A549 treated with RU486 at 1 μM for 4 hours (cell line): ENCODE results near the gene PTPRC. TPM values are rescaled to one million over a fixed set of nuclear protein-coding genes. Genes with fewer than 3 reads are reported as not detected.

Source experiments
- total RNA-seq: library from RNA; stranded (reverse); fragments of 200-300 nt; extraction: Qiagen RNA extraction; gene quantifications from 5 replicates; pipeline ENCODE4 v1.2.3, GENCODE V29; 2022; ENCODE audit warnings: low read depth

Gene PTPRC
- not detected in 5 replicates for total RNA-seq

GRCh38 chr1:198638894-198639635 is at the start of gene PTPRC:
Gene PTPRC (plus strand): TSS chr1:198639040. CDS start chr1:198639269, 229 bp downstream.

Other genes with a start within 250 kb of the PTPRC start
- gene ATP6V1G3, start 98.4 kb upstream of the PTPRC start, total RNA-seq = not detected in 5 replicates